ENCODE data around the gene SUN2. TPM values are rescaled to one million over a fixed set of nuclear protein-coding genes. Genes with fewer than 3 reads are reported as not detected.

SUN2 gene
- total RNA-seq, 1 donor from 2014 or later, result 896 TPM

- TF ChIP-seq CTCF (IDR thresholded peaks at IDR 0.05), result no peak
- no peak for DNase-seq (ENCODE audit: low spot score in 2 of 2)
- Histone ChIP-seq H3K36me3 (peaks cover 11 to 16% of the 10 kb centered on the region in 2 donors), H3K9me3 (no peaks in the 10 kb centered on the region), H3K4me1 (no peaks in the 10 kb centered on the region), H3K27ac (no peak overlapping the region), H3K27me3 (no peaks in the 10 kb centered on the region), H3K4me3 (no peak overlapping the region)
- intact Hi-C loops (cut with DNase I), result no loop called here
Observed at GRCh38 chr22:38776086-38776485, 20.3 kb upstream of the SUN2 start.

GRCh38 chr22:38775656-38776055 lies 19.9 kb upstream of the SUN2 start:
- no peaks in the 10 kb centered on the region for H3K9me3 ChIP-seq
- intact Hi-C loops (cut with DNase I), result no loop called here
- H3K4me3 ChIP-seq, result no peak overlapping the region
- DNase-seq (ENCODE audit: low spot score in 2 of 2), result no peak
- H3K4me1 ChIP-seq, result no peaks in the 10 kb centered on the region
- peaks cover 11 to 16% of the 10 kb centered on the region in 2 donors for H3K36me3 ChIP-seq
- H3K27ac ChIP-seq, result no peak overlapping the region
- TF ChIP-seq CTCF (IDR thresholded peaks at IDR 0.05), result no peak
- H3K27me3 ChIP-seq, result no peaks in the 10 kb centered on the region

GRCh38 chr22:38774496-38775166 lies 18.8 kb upstream of the SUN2 start:
- Histone ChIP-seq H3K4me3 (no peak overlapping the region), H3K27me3 (no peaks in the 10 kb centered on the region), H3K4me1 (no peaks in the 10 kb centered on the region), H3K27ac (no peak overlapping the region), H3K9me3 (no peaks in the 10 kb centered on the region), H3K36me3 (peaks cover 6 to 11% of the 10 kb centered on the region in 2 donors)
- intact Hi-C loops (cut with DNase I), result no loop called here
- no peak for DNase-seq (ENCODE audit: low spot score in 2 of 2)
- TF ChIP-seq CTCF (IDR thresholded peaks at IDR 0.05), result no peak

GRCh38 chr22:38773363-38773946 lies 17.7 kb upstream of the SUN2 start:
- Histone ChIP-seq H3K27ac (no peak overlapping the region), H3K27me3 (no peaks in the 10 kb centered on the region), H3K4me3 (no peak overlapping the region), H3K36me3 (peaks cover 0 to 2% of the 10 kb centered on the region in 2 donors), H3K9me3 (no peaks in the 10 kb centered on the region), H3K4me1 (no peaks in the 10 kb centered on the region)
- DNase-seq (ENCODE audit: low spot score in 2 of 2), result no peak
- intact Hi-C loops (cut with DNase I), result no loop called here
- no peak for TF ChIP-seq CTCF (IDR thresholded peaks at IDR 0.05)

- H3K27ac ChIP-seq, result no peak overlapping the region
- no peak for DNase-seq (ENCODE audit: low spot score in 2 of 2)
- intact Hi-C loops (cut with DNase I), result no loop called here
- no peak overlapping the region for H3K4me3 ChIP-seq
- H3K4me1 ChIP-seq, result no peaks in the 10 kb centered on the region
- no peaks in the 10 kb centered on the region for H3K36me3 ChIP-seq
- H3K27me3 ChIP-seq, result no peaks in the 10 kb centered on the region
- H3K9me3 ChIP-seq, result no peaks in the 10 kb centered on the region
- TF ChIP-seq CTCF (IDR thresholded peaks at IDR 0.05), result no peak
Observed at GRCh38 chr22:38772623-38772873, 16.8 kb upstream of the SUN2 start.

Data from ascending aorta (tissue), 2 donors.